ENCODE data around the gene SYK. TPM values are rescaled to one million over a fixed set of nuclear protein-coding genes. Genes with fewer than 3 reads are reported as not detected.

Gene SYK
- total and polyA plus RNA-seq, 2 of the 4 experiments (the other 2 are of a cell fraction) = not detected

- dilution Hi-C loops (cut with HindIII; ENCODE audit: low sequenced_read_pairs, unreplicated experiment) (no loop called here), intact Hi-C loops (cut with micrococcal nuclease) (no loop called here), in situ Hi-C loops (cut with MboI; ENCODE audit: low sequenced_read_pairs) (no loop called here)
- H3K9ac ChIP-seq (ENCODE audit: low read depth, low read length) = no peak overlapping the region
- no peak overlapping the region for H3K27ac ChIP-seq (ENCODE audit: insufficient read depth, low read length)
- no peaks in the 10 kb centered on the region for H3K79me1 ChIP-seq (ENCODE audit: low read depth in 1 of 2, low read length in 2 of 2)
- no peaks in the 10 kb centered on the region for H3K36me3 ChIP-seq (ENCODE audit: control insufficient read depth, insufficient read depth, low read length)
- H2AK9ac ChIP-seq (replicated peaks; ENCODE audit: low read depth, low read length, poor library complexity) = no peak overlapping the region
- no peak overlapping the region for H2BK120ac ChIP-seq (ENCODE audit: low read depth, low read length)
- no peak overlapping the region for H3K4me3 ChIP-seq (ENCODE audit: insufficient read depth, low read depth, low read length)
- no peak overlapping the region for H2AK5ac ChIP-seq (ENCODE audit: low read depth, low read length)
- H3K9me3 ChIP-seq (ENCODE audit: control insufficient read depth, insufficient read depth, low read length) = no peaks in the 10 kb centered on the region
- WGBS, 2 experiments (ENCODE audit: extremely low coverage in 2 of 2, insufficient read length in 1 of 2) = 0% methylated on average over 1 of the region's 3 CpGs; no CpG with 5 or more reads in 1 of the 2 experiments
- no peak overlapping the region for H2AFZ ChIP-seq (replicated peaks; ENCODE audit: low read length, poor library complexity)
- H4K91ac ChIP-seq (ENCODE audit: insufficient read depth, low read depth, low read length) = no peak overlapping the region
- no peaks in the 10 kb centered on the region for H3K4me1 ChIP-seq (ENCODE audit: control insufficient read depth, insufficient read depth, low read length)
- no peak overlapping the region for H3K14ac ChIP-seq (replicated peaks; ENCODE audit: low read depth, low read length)
- no peak for ATAC-seq (ENCODE audit: low read depth)
- no peak overlapping the region for H3K56ac ChIP-seq (ENCODE audit: extremely low read depth, insufficient read depth, low read length)
- H4K20me1 ChIP-seq (ENCODE audit: insufficient read depth, low read length) = no peaks in the 10 kb centered on the region
- H3K23ac ChIP-seq (ENCODE audit: low read depth, low read length) = no peak overlapping the region
- no peak overlapping the region for H2BK5ac ChIP-seq (ENCODE audit: low read depth, low read length, poor library complexity, severe bottlenecking)
- no peak overlapping the region for H3K18ac ChIP-seq (ENCODE audit: low read depth, low read length)
- ChIA-PET POLR2A (ENCODE audit: unreplicated experiment) (no interaction called here), CTCF (no interaction called here)
- TF ChIP-seq RAD21 (IDR thresholded peaks at IDR 0.05; ENCODE audit: low read length) = no peak
- TF ChIP-seq CTCF (conservative IDR thresholded peaks at IDR 0.05; ENCODE audit: low read depth, low read length) = no peak
- TF ChIP-seq MAZ (IDR thresholded peaks at IDR 0.05; ENCODE audit: borderline replicate concordance, low read depth, low read length) = no peak
- TF ChIP-seq FOS (IDR thresholded peaks at IDR 0.05; ENCODE audit: low read depth, low read length) = no peak
- no peak for TF ChIP-seq BHLHE40 (IDR thresholded peaks at IDR 0.05; ENCODE audit: low read depth, low read length)
- TF ChIP-seq NFE2L2 (IDR thresholded peaks at IDR 0.05; ENCODE audit: low read depth, low read length) = no peak
- no peak for TF ChIP-seq POLR2A (IDR thresholded peaks at IDR 0.05; ENCODE audit: low read depth, low read length)
- no peak for TF ChIP-seq MXI1 (IDR thresholded peaks at IDR 0.05; ENCODE audit: borderline replicate concordance, low read depth, low read length)
- no peak for TF ChIP-seq SMC3 (IDR thresholded peaks at IDR 0.05; ENCODE audit: low read depth, low read length)
- no peak for TF ChIP-seq MAFK (IDR thresholded peaks at IDR 0.05; ENCODE audit: low read depth, low read length)
- no peak for TF ChIP-seq RCOR1 (IDR thresholded peaks at IDR 0.05; ENCODE audit: insufficient replicate concordance, low read length)
- no peak for TF ChIP-seq CHD1 (IDR thresholded peaks at IDR 0.05; ENCODE audit: low read depth, low read length)
- no peaks in the 10 kb centered on the region for H3K9me1 ChIP-seq (ENCODE audit: insufficient read depth, low read length)
- no TSS peak for BruUV-seq (replicated peaks)
- H3K4me2 ChIP-seq (ENCODE audit: low read depth, low read length) = no peak overlapping the region
- H2BK20ac ChIP-seq (ENCODE audit: low read depth, low read length) = no peak overlapping the region
- no peak overlapping the region for H3K4ac ChIP-seq (ENCODE audit: low read depth, low read length)
- H4K8ac ChIP-seq (ENCODE audit: low read depth in 2 of 2, low read length in 2 of 2) = no peak overlapping the region
- H4K5ac ChIP-seq (ENCODE audit: low read depth, low read length) = no peak overlapping the region
- no peak overlapping the region for H2BK15ac ChIP-seq (ENCODE audit: low read depth, low read length)
- no peaks in the 10 kb centered on the region for H3K27me3 ChIP-seq (ENCODE audit: control insufficient read depth, insufficient read depth, low read length)
- DNase-seq = no peak
These were observed 18.1 kb upstream of the SYK start for GRCh38 chr9:90783552-90783951.
